Measurements from ENCODE around the gene CEND1.

CEND1 gene

GRCh38 chr11:802693-803466, 13.0 kb upstream of the CEND1 start:
- Histone ChIP-seq H3K4me1 (ENCODE audit: low read length) (peaks cover 13% of the 10 kb centered on the region; the same call in 1 of the 2 replicates), H3K4me3 (ENCODE audit: low read length) (no peak overlapping the region), H3K9me3 (ENCODE audit: insufficient read depth, low read length) (no peaks in the 10 kb centered on the region), H4K20me1 (ENCODE audit: insufficient read depth, low read length) (no peaks in the 10 kb centered on the region), H3K36me3 (replicated peaks; ENCODE audit: low read depth, low read length) (no peaks in the 10 kb centered on the region), H2AFZ (ENCODE audit: low read depth, low read length) (no peak overlapping the region), H3K79me2 (ENCODE audit: low read length) (peaks cover 4% of the 10 kb centered on the region), H3K9ac (ENCODE audit: low read length) (no peak overlapping the region), H3K27ac (ENCODE audit: low read length) (no peak overlapping the region), H3K27me3 (ENCODE audit: low read depth, low read length) (no peaks in the 10 kb centered on the region), H3K4me2 (ENCODE audit: low read length) (no peak overlapping the region)
- TF ChIP-seq CTCF (IDR thresholded peaks at IDR 0.05; ENCODE audit: low read depth, low read length) (no peak), EZH2phosphoT487 (IDR thresholded peaks at IDR 0.05; ENCODE audit: low read depth) (no peak)

- Histone ChIP-seq H3K9ac (ENCODE audit: low read length) (no peak overlapping the region), H3K27me3 (ENCODE audit: low read depth, low read length) (no peaks in the 10 kb centered on the region), H3K4me2 (ENCODE audit: low read length) (no peak overlapping the region), H3K4me1 (ENCODE audit: low read length) (peaks cover 12% of the 10 kb centered on the region; the same call in 1 of the 2 replicates), H4K20me1 (ENCODE audit: insufficient read depth, low read length) (no peaks in the 10 kb centered on the region), H2AFZ (ENCODE audit: low read depth, low read length) (no peak overlapping the region), H3K4me3 (ENCODE audit: low read length) (no peak overlapping the region), H3K36me3 (replicated peaks; ENCODE audit: low read depth, low read length) (no peaks in the 10 kb centered on the region), H3K79me2 (ENCODE audit: low read length) (peaks cover 6% of the 10 kb centered on the region; the same call in 1 of the 2 replicates), H3K27ac (ENCODE audit: low read length) (no peak overlapping the region), H3K9me3 (ENCODE audit: insufficient read depth, low read length) (no peaks in the 10 kb centered on the region)
- no peak for TF ChIP-seq EZH2phosphoT487 (IDR thresholded peaks at IDR 0.05; ENCODE audit: low read depth)
- no peak for TF ChIP-seq CTCF (IDR thresholded peaks at IDR 0.05; ENCODE audit: low read depth, low read length)
Observed at GRCh38 chr11:802018-802617, 12.2 kb upstream of the CEND1 start.

GRCh38 chr11:801097-801780, 11.3 kb upstream of the CEND1 start:
- Histone ChIP-seq H3K27ac (ENCODE audit: low read length) (no peak overlapping the region), H2AFZ (ENCODE audit: low read depth, low read length) (no peak overlapping the region), H3K79me2 (ENCODE audit: low read length) (peaks cover 15% of the 10 kb centered on the region), H4K20me1 (ENCODE audit: insufficient read depth, low read length) (peaks cover 4% of the 10 kb centered on the region; the same call in 1 of the 2 replicates), H3K4me3 (ENCODE audit: low read length) (no peak overlapping the region), H3K4me1 (ENCODE audit: low read length) (peaks cover 19% of the 10 kb centered on the region), H3K9ac (ENCODE audit: low read length) (no peak overlapping the region), H3K4me2 (ENCODE audit: low read length) (no peak overlapping the region), H3K36me3 (replicated peaks; ENCODE audit: low read depth, low read length) (no peaks in the 10 kb centered on the region), H3K9me3 (ENCODE audit: insufficient read depth, low read length) (no peaks in the 10 kb centered on the region), H3K27me3 (ENCODE audit: low read depth, low read length) (no peaks in the 10 kb centered on the region)
- TF ChIP-seq EZH2phosphoT487 (IDR thresholded peaks at IDR 0.05; ENCODE audit: low read depth) (no peak), CTCF (IDR thresholded peaks at IDR 0.05; ENCODE audit: low read depth, low read length) (no peak)

GRCh38 chr11:800473-800872, 10.6 kb upstream of the CEND1 start:
- peaks cover 21% of the 10 kb centered on the region for H3K79me2 ChIP-seq (ENCODE audit: low read length)
- H4K20me1 ChIP-seq (ENCODE audit: insufficient read depth, low read length): peaks cover 4% of the 10 kb centered on the region; the same call in 1 of the 2 replicates
- no peak overlapping the region for H3K9ac ChIP-seq (ENCODE audit: low read length)

More at GRCh38 chr11:800473-800872, 10.6 kb upstream of the CEND1 start:
- H2AFZ ChIP-seq (ENCODE audit: low read depth, low read length): no peak overlapping the region
- no peaks in the 10 kb centered on the region for H3K36me3 ChIP-seq (replicated peaks; ENCODE audit: low read depth, low read length)
- H3K4me1 ChIP-seq (ENCODE audit: low read length): peaks cover 18% of the 10 kb centered on the region
- no peaks in the 10 kb centered on the region for H3K27me3 ChIP-seq (ENCODE audit: low read depth, low read length)
- no peaks in the 10 kb centered on the region for H3K9me3 ChIP-seq (ENCODE audit: insufficient read depth, low read length)
- H3K27ac ChIP-seq (ENCODE audit: low read length): no peak overlapping the region
- no peak for TF ChIP-seq CTCF (IDR thresholded peaks at IDR 0.05; ENCODE audit: low read depth, low read length)
- no peak for TF ChIP-seq EZH2phosphoT487 (IDR thresholded peaks at IDR 0.05; ENCODE audit: low read depth)
- no peak overlapping the region for H3K4me2 ChIP-seq (ENCODE audit: low read length)
- no peak overlapping the region for H3K4me3 ChIP-seq (ENCODE audit: low read length)
